ENCODE results near the gene ZNF582. TPM values are rescaled to one million over a fixed set of nuclear protein-coding genes. Genes with fewer than 3 reads are reported as not detected.

The ZNF582 gene
- total RNA-seq, 1 donor = 2.6 TPM

DNA sequence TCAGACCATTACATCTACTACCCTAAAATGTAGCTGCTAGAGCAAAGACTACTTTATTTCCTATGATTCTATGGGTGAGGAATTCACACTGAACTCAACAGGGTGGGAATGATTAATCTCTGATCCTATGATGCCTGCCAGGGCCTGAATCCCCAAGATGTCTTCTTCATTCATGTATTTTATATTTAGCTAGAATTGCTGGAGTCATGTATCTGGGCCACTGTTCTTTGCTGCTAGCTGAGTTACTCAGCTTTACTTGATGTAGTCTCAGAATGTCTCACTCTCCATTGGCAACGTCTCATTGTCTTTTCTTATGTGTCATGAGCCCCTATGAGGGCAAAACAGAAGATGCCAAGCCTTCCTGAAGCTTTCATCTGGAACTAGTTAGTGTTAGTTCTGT lies 21.1 kb downstream of the ZNF582 start:
- TF ChIP-seq, protein P1, sequence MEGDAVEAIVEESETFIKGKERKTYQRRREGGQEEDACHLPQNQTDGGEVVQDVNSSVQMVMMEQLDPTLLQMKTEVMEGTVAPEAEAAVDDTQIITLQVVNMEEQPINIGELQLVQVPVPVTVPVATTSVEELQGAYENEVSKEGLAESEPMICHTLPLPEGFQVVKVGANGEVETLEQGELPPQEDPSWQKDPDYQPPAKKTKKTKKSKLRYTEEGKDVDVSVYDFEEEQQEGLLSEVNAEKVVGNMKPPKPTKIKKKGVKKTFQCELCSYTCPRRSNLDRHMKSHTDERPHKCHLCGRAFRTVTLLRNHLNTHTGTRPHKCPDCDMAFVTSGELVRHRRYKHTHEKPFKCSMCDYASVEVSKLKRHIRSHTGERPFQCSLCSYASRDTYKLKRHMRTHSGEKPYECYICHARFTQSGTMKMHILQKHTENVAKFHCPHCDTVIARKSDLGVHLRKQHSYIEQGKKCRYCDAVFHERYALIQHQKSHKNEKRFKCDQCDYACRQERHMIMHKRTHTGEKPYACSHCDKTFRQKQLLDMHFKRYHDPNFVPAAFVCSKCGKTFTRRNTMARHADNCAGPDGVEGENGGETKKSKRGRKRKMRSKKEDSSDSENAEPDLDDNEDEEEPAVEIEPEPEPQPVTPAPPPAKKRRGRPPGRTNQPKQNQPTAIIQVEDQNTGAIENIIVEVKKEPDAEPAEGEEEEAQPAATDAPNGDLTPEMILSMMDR (IDR thresholded peaks at IDR 0.05; ENCODE audit: insufficient read depth, low read depth, low read length) = no peak
- no peak for DNase-seq (ENCODE audit: low read depth)

DNA sequence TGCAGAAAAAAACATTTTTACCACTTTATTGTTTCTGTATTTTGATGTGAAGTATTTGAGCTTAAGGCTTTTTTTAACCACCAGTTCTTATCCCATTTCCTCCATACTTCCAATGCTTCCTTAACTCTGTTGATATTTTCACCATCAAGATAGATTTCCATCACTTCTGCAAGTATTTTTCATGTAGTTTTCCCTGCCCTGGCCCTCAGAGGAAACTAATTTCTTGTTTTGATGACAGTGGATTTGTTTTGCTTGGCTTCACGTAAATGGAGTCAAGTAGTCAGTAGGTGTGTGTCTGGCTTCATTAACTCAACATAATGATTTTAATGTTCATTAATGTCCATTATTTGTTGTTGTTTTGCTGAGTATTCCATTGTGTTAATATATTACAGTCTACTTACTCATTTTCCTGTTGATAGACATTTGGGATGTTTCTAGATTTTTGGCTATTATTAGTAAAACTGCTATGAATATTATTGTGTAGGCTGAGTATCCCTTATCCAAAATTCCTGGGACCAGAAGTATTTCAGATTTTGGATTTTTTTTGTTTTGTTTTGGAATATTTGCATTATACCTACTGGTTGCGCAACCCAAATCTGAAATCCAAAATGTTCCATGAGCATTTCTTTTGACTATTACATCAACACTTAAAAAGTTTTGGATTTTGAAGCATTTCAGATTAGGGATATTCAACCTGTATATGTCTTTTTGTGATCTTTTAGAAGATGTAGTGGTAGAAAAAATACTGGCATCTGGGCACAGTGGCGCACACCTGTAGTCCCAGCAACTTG lies 23.3 kb downstream of the ZNF582 start:
- TF ChIP-seq, protein P1 (IDR thresholded peaks at IDR 0.05; ENCODE audit: insufficient read depth, low read depth, low read length) = no peak
- no peak overlapping the region for H3K4me3 ChIP-seq (ENCODE audit: low read depth, low read length)
- no peak for DNase-seq (ENCODE audit: low read depth)

More for the DNA sequence above, 21.1 kb downstream of the ZNF582 start:
- H3K4me3 ChIP-seq (ENCODE audit: low read depth, low read length) = no peak overlapping the region

DNA sequence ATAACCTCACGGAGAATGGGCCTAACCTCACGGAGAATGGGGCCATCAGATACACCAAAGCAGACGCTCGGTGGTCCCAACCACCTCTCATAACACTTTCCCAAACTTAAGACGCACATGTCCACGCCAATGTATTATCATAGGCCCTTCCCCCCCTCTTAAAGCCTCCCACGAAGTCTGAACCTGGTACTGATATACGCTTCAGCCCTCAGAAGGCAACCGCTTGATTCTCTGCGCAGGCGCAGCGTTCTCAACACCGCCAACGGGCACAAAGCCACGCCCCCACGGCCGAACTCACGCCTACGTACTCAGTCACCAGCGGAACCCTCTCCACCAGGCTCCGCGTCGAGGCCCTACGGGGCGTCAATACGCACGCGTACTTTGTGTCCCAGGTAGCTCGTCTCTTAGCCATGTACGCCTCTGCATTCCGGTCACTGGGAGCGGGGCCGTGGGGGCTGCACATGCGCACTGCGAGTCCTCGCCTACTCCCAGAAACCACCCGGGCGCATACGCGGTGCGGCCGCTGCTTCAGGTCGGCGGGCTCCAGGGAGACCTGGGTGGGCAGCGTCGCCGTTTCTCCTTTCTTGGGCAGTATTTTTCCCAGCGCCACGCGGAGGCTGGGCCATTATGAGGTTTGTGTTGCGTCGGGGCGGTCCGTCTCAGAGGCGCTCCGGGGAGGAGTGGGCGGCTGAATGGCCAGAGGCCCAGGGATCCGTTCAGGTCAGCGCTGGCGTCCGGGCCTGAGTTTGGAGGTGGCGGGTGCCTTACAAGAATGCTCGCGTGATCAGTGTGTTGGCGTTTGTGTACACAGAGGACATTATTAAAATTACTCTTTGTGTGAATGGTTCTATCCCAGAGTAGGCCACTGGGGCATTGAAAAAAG lies 25.3 kb downstream of the ZNF582 start:
- H3K4me3 ChIP-seq (ENCODE audit: low read depth, low read length) = peak overlapping the region; percentile 80
- DNase-seq (ENCODE audit: low read depth) = peak; percentile 96
- TF ChIP-seq, protein P1 (IDR thresholded peaks at IDR 0.05; ENCODE audit: insufficient read depth, low read depth, low read length) = peak; percentile 3

DNA sequence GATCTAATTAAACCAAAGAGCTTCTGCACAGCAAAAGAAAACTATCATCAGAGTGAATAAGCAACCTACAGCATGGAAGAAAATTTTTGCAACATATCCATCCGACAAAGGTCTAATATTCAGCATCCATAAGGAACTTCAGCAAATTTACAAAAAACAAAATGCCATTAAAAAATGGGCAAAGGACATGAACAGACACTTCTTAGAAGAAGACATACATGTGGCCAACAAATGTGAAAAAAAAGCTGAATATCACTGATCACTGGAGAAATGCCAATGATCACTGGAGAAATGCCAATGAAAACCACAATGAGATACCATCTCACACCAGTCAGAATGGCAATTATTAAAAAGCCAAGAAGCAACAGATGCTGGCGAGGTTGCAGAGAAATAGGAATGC lies 32.5 kb downstream of the ZNF582 start:
- H3K4me3 ChIP-seq (ENCODE audit: low read depth, low read length) = no peak overlapping the region
- no peak for DNase-seq (ENCODE audit: low read depth)
- TF ChIP-seq, protein P1 (IDR thresholded peaks at IDR 0.05; ENCODE audit: insufficient read depth, low read depth, low read length) = no peak

DNA sequence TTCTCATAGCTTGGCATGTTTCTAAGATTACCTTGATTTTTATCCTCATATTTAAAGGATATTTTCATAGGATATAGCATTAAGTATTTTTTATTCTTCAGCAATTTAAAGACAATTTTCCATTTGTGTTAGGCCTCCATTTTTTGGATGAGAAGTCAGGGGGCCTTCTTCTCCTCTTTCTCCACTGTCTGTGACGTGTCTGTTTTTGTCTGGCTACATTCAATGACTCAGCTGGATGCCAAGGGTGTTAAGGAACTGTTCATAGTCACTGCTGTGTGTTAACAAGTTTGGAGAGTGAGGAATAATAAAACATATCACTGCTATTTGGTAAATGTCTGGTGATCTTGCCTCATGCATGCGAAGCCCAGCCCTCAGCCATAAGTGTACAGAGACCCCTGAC lies 36.4 kb downstream of the ZNF582 start:
- TF ChIP-seq, protein P1 (IDR thresholded peaks at IDR 0.05; ENCODE audit: insufficient read depth, low read depth, low read length) = no peak
- H3K4me3 ChIP-seq (ENCODE audit: low read depth, low read length) = no peak overlapping the region
- DNase-seq (ENCODE audit: low read depth) = no peak

DNA sequence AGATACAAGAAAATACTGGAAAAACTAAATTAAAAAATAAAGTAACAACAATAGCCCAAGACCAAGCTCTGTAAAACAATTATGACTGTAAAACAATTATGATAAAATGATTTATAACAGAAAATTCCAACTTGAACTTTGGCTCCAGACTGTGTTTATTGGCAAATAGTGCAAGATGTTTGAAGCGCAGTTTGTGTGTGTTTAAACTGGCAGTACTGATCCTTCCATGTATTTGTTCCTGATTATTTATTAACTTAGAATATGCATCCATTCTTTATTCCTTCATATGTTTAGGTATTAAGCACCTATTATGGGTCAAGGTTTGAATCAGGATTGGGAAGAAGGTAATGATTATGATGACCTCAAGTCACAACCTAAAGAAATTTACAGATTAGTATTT lies 37.8 kb downstream of the ZNF582 start:
- no peak overlapping the region for H3K4me3 ChIP-seq (ENCODE audit: low read depth, low read length)
- TF ChIP-seq, protein P1 (IDR thresholded peaks at IDR 0.05; ENCODE audit: insufficient read depth, low read depth, low read length) = no peak
- DNase-seq (ENCODE audit: low read depth) = no peak
